Fibroblast of skin of right biceps (primary cell): ENCODE measurements around the gene NR5A1.

Experiments used
- DNase-seq: peaks from one replicate; pipeline ENCODE4 v3.0.0-alpha.2; 2013

NR5A1 gene

DNA sequence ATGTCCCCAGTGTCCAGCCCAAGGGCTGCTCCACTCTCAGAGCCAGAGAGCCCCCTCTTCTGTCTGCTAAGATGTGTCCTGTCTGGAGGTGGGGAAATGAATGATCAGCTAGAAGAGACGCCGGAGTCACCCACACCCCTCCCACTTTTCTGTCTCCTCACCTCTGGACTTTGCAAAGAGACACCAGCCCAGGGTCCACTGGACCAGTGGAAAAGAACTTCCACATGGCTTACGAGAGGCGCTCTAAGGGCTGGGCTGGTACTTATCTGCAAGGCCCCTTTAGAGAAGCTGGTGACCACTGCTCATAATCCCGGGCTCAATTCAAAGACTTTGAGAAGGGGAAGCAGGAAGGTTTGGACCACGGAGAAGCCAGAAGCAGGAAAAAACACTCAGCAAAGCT is 9.2 kb downstream of the NR5A1 start:
- DNase-seq: no peak

DNA sequence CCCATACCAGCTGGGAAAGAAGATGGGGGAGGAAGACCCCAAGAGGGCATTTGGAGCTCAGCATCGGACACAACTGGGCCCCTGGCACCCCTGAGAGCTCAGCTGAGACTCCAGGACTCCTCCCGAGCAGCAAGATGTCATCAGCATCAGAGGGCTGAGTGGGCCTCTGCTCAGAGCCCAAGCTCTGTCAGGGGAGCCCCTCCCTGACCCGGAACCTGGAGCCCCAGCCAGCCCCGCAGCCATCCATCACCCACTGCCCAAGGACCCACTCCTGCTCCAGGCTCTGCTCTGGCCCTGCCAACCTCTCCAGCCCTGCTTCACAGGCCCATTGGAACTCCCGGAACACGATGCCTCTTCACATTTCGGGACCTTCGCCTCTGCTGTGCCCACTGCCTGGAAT is 9.8 kb downstream of the NR5A1 start:
- no peak for DNase-seq

GRCh38 chr9:124496463-124496862 is 10.7 kb downstream of the NR5A1 start:
- no peak for DNase-seq

DNA sequence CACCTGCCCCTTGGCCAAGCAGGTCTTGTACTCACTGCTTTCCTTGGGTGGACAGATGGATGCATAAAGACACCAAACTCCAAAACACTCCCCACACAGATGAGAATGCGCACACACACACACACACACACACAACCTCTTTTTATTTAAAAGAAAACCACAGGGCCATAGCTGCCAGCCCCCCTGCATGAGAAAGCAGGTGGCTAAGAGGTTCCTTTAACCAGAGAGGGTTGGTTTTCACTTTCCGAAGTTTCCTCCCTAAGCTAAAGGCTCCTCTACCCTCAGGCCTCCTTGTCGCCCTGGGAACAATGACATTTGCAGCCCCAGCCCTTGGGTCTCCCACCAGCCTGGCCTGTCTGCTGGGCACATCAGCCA is 11.1 kb downstream of the NR5A1 start:
- DNase-seq: no peak

- DNase-seq: no peak
Measured at GRCh38 chr9:124495126-124496074, 11.8 kb downstream of the NR5A1 start.

DNA sequence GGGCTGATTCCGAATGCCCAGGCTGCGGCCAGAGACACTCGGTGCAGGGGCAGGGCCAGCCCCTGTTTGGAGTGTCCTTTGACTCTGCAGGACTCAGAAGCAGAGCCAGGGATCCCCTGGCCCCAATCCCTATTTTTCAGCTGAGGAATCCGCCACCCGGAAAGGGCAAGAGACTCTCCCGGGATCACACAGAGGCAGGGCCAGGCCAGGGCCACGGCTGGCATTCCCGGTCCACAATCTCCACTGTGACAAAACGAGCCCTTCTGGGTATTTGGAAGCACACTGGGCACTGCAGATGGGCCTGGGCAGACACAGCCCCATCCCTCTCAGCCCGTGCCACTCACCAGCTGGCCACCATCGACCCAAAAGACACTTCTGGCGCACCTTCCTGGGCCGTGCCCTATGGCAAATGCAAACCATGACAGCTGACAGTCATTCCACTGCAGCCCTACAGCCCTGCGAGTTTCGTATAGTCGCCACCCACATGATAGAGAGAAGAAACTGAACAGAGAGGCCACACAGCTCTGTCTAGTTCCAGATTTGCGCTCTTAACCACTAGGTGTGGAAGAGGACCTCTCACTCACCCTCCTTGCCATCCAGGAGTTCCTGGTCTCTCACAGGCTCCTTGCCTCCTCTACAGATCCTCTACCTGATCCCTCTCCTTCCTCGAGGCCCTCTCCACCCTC is 13.3 kb downstream of the NR5A1 start:
- no peak for DNase-seq

- DNase-seq: no peak
Measured at GRCh38 chr9:124493218-124493617, 14.0 kb downstream of the NR5A1 start.

DNA sequence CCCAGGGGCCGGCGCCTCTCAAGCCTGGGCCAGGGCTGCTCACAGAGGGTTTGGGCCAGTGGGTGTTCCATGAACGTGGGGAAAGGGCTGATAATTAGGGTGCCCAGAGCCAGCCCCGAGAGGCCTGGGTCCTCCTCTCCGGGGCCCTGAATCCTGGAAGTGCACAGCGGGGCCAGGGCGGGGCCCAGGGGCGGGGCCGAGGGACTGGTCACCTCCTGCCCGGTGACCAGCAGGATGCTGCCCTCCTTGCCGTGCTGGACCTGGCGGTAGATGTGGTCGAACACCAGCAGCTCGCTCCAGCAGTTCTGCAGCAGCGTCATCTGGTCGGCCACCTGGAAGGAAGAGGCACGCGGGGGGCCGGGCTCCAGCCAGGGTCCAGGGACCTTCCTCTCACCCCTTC is 14.4 kb downstream of the NR5A1 start:
- DNase-seq: no peak

GRCh38 chr9:124491049-124491975 is 15.9 kb downstream of the NR5A1 start:
- no peak for DNase-seq

DNA sequence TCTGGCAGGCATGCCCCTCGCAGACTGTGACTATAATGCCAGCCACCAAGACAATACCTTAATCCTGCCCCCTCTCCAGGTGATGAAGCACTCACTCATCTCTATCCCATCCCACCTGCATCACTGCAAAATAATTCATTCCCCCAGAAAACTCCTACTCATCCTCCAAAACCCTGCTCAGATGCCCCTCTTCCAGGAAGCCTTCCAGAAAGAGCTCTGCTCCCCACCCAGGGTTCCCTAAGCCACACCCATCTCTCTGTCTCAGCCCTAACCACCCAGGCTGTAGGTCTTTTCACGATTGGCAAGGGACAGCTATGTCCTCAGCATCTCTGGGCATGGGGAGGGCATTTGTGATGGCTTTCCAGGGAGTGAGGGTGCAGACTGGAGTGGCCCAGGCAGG is 17.2 kb downstream of the NR5A1 start:
- no peak for DNase-seq

DNA sequence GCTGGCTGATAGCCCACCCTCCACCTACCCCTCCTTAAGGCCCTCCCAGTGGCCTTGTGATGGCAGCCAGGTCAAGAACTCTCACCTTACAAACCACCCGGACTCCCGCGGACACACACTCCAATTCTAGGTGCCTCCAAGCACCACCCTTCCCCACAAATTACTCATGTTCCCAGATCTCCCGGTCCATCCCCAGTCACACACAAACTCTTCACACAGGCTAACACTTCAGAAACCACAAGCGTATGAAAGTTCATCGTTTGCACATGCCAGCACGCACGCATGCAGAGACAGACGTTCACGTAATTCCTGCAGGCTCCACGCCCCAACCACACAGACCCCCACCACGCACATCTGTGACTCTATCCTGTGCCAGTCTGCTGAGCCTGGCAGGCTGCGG is 18.0 kb downstream of the NR5A1 start:
- DNase-seq: peak; percentile 48

- DNase-seq: no peak
Measured at GRCh38 chr9:124488641-124489210, 18.5 kb downstream of the NR5A1 start.

DNA sequence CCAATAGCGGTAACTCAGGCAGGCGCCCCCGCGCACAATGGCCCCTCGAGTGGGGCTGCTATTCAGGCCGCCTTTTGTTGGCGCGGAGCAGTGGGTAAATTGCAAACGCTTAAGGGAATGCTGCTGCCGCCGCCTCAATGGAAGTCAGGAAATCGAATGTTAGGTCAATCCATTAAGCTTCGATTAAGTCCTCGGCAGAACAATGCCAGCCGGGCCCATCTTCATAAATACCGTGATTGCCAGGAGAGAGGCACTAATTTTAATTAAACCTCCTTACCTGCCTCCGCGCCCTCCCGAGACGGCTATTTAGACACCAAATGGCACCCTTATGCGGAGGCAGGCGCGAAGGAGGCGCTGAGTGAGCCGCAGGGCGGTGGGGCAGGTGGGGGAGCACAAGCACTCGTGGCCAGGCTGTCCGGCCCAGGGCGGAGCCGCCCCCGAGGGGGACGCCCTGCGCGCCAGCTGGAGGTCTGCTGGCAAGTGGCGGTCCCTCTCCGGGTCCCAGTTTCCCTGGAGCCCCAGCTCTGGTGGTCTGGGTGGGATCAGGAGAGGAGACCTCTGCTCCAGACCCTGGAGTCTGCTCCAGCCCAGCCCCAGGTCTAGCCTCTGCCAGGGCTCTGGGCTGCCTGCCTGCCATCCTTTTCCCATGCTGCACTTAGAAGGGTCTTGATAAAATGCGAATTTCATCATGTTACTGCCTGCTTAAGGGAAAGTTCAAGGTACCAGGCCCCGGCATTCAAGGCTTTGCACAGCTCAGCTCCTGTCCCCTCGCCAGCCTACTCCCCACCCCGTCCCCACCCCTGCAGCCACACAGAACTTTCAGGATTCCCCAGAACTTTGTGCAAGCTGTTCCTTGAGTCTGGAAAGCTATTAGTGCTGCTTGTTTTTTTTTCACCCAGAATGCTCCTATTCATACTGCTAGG is 19.7 kb downstream of the NR5A1 start:
- no peak for DNase-seq

DNA sequence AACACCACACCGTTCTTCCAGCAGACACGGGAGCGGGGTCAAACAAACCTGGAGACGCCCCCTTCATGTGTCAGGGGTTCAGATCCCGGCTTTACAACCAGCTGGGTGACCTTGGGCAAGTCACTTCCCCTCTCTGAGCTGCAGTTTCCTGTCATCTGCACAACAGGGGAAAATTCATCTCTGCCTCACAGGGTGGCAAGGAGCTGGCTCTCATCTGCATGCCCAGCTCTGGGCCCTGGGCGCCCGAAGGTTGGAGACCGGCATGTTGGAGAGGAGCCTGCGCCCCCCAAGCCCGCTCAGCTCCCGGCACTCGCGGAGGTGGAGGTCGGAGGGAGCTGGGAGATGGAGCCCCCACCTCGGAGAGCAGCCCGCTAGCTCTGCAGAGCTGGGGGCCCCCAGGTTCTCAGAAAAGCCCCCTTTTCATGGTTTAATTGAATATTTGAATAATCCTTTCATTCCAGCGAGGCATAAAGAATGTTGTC is 20.4 kb downstream of the NR5A1 start:
- no peak for DNase-seq

GRCh38 chr9:124485936-124486335 is 21.3 kb downstream of the NR5A1 start:
- no peak for DNase-seq

DNA sequence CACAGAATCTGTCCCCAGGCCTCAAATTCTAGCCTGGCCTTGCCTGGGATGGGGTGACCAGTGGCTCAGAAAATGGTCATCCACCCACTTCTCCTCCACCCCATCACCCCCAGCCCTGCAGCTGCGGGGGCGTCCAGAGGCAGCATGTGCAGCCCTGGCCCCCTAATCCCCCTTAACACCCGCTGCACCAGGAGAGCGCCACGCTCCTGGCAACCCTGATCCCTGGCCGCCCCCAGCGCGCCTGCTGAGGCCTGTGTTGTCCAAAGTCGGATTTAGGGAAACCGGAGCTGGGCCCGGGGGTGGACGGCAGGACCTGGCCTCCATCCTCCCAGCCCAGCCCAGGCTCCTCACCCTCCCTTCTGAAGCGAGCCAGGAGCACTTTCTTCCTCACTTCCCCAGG is 22.0 kb downstream of the NR5A1 start:
- DNase-seq: no peak

- no peak for DNase-seq
Measured at GRCh38 chr9:124483481-124483880, 23.7 kb downstream of the NR5A1 start.

DNA sequence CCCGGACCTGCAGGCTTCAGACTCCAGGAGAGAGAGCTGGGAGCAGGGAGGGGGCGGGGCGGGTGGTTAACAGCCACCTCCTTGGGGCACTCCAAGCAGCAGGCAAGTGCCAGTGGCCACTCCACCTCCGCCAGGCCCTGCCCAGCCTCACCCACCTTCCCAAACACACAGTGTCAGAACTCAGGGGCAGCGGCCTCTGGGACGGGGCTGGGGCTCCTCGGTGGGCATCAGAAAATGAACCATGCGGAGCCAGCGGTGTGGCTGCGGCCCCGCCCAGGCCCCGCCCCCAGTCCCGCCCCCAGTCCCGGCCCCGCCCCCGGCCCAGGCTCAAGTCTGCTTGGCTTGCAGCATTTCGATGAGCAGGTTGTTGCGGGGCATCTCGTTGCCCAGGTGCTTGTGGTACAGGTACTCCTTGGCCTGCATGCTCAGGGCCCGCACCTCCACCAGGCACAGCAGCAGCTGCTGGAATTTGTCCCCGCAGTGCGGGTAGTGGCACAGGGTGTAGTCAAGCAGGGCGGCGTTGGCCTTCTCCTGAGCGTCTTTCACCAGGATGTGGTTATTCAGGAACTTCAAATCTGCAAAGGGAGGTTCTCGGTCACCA is 24.7 kb downstream of the NR5A1 start:
- DNase-seq: no peak

DNA sequence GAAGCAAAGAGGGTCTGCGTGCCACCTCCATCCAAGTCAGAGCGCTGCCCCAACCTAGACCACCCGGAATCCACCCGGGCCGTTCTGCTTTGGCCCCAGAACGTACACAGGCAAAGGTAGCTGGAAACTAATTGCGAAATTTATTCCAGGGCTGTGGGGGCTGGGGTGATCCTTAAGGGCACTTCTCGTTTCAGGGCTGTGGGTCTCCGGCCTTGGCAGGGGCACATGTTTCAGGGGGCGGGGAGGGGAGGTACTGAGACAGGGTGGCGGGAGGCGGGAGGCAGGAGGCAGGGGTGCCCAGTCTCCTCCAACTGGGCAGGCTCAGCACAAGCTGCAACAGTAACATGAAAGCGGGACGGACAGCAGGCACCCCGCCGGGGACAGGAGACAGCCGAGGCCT is 26.1 kb downstream of the NR5A1 start:
- no peak for DNase-seq

- peak; percentile 20 for DNase-seq
Measured at GRCh38 chr9:124480621-124480981, 26.6 kb downstream of the NR5A1 start.

DNA sequence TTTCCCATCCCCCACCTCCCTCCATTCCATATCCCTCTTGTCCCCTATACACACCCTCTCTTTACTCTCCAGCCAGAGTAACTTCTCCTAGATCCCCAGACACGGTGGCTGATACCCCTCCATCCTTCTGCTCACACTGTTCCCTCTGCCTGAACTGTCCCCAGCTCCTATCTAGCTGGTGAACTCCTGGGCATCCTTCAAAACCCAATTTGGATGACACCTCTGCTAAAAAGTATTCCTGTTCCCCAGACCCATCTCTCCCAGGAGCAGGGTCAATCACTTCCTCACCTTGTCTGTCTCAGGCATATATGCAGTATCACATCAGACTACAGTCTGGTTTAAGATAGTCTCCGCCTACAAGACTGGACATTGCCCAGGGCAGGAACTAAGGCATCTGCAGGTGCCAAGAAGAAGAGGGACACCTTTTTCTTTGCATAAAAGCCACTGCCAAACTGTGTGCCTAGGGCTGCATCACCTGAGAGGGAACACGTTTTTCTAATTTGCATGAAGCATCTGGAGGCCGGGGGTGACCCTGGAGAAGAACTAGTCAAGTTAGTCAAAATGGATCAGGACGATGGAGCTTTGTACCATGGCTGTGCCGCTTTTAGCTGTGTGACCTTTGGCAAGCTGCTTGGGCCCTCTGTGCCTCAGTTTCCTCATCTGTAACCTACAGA is 27.1 kb downstream of the NR5A1 start:
- no peak for DNase-seq
